22Rv1 (cell line): ENCODE data around the gene SRSF1.
"Not testable (repeated sequence)": the region's sequence is repeated elsewhere in the genome, so short reads cannot be mapped to it uniquely, and the experiment has no call there.

Experiments
- H3K27ac ChIP-seq: fragments of 450-650 bp; 2 replicates; pipeline ENCODE4 v1.5.1; 2017
- ZFX ChIP-seq: fragments of 450-650 bp; IDR thresholded peaks from 2 replicates; pipeline ENCODE4 v1.6.1; 2017; ENCODE audit warnings: antibody characterized with exemption, borderline replicate concordance
- TF ChIP-seq, protein P1 (sequence below): fragments of 450-650 bp; IDR thresholded peaks from 2 replicates; pipeline ENCODE4 v1.5.1; 2017; ENCODE audit warnings: mild to moderate bottlenecking

SRSF1 gene

GRCh38 chr17:57979076-57979475 is 28.0 kb downstream of the SRSF1 start:
- H3K27ac ChIP-seq: no peak overlapping the region
- TF ChIP-seq ZFX: no peak
- TF ChIP-seq, protein P1, sequence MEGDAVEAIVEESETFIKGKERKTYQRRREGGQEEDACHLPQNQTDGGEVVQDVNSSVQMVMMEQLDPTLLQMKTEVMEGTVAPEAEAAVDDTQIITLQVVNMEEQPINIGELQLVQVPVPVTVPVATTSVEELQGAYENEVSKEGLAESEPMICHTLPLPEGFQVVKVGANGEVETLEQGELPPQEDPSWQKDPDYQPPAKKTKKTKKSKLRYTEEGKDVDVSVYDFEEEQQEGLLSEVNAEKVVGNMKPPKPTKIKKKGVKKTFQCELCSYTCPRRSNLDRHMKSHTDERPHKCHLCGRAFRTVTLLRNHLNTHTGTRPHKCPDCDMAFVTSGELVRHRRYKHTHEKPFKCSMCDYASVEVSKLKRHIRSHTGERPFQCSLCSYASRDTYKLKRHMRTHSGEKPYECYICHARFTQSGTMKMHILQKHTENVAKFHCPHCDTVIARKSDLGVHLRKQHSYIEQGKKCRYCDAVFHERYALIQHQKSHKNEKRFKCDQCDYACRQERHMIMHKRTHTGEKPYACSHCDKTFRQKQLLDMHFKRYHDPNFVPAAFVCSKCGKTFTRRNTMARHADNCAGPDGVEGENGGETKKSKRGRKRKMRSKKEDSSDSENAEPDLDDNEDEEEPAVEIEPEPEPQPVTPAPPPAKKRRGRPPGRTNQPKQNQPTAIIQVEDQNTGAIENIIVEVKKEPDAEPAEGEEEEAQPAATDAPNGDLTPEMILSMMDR: no peak

DNA sequence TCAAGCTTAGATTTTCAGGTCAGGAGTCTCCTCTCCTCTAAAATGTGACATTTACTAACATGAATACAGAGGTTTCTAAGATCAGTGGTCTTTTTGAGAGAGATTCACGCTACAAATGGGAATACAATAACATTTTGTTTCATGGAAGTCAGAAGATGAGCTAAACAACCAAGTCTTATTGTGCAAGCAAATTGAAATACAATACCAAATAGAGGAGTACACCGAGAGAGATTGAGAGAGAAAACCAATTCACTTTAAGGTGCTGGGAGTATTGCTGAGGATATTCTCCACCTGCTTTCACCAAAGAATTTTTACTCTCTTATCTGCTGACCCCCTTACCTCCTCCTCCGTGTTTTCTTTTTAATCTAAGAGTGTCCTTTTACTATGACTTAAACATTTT is 30.5 kb downstream of the SRSF1 start:
- TF ChIP-seq, protein P1: no peak
- no peak for TF ChIP-seq ZFX
- no peak overlapping the region for H3K27ac ChIP-seq

DNA sequence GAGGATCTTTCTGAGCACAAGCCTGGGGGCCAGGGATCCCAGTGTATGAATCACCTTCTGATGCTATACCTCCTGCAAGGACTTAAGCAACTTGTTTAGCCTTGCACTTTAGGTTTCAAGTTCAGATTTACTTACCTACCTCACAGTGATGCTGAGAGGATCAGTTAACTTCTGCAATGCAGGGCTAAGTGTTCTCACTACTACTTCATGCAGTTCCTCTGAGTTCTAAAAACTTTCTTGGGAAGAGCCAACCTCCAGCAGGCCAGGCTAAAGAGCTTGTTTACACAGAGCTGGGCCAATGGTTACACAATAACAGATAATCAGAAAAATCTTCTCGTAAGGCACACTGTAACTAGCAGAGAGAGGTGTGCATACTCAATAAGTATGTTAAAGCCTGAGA is 32.0 kb downstream of the SRSF1 start:
- no peak for TF ChIP-seq ZFX
- TF ChIP-seq, protein P1: no peak
- H3K27ac ChIP-seq: no peak overlapping the region

GRCh38 chr17:57974053-57974824 is 32.8 kb downstream of the SRSF1 start:
- not testable (repeated sequence) for H3K27ac ChIP-seq

- no peak overlapping the region for H3K27ac ChIP-seq
- no peak for TF ChIP-seq ZFX
- TF ChIP-seq, protein P1: no peak
Measured at GRCh38 chr17:57972151-57972550, 34.9 kb downstream of the SRSF1 start.

GRCh38 chr17:57971572-57971971 is 35.5 kb downstream of the SRSF1 start:
- no peak for TF ChIP-seq ZFX
- TF ChIP-seq, protein P1: no peak
- H3K27ac ChIP-seq: no peak overlapping the region

GRCh38 chr17:57970710-57971109 is 36.3 kb downstream of the SRSF1 start:
- no peak overlapping the region for H3K27ac ChIP-seq
- TF ChIP-seq, protein P1: no peak
- TF ChIP-seq ZFX: no peak

DNA sequence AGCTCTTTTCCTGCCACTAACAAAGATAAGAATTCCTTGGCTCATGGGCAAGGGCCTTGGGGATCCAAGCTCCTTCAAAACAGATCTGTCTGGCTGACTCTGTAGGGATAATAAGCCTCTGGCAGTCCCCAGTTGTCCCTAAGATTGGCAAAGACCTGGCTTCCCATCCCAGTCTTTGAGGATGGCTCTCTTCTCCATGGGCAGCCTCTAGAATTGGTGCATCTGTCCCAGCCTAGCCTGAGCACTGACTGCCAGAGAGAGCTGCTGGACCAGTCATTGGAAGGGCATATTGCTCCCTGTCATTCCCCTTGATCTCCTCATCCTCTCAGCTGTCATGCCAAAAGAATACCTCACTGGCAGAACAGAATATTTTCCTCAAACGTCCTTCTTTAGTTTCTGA is 38.6 kb downstream of the SRSF1 start:
- TF ChIP-seq, protein P1: no peak
- TF ChIP-seq ZFX: no peak
- no peak overlapping the region for H3K27ac ChIP-seq
